Mononuclear cell (primary cell): ENCODE results near the gene XPR1. TPM values are rescaled to one million over a fixed set of nuclear protein-coding genes. Genes with fewer than 3 reads are reported as not detected.

Experiments used
- H3K27me3 ChIP-seq: 2 replicates; pipeline ENCODE4 v1.6.0; 2011; ENCODE audit warnings: low read length, control low read depth; ENCODE audit not compliant: insufficient read depth
- H3K4me1 ChIP-seq: 2 replicates; pipeline ENCODE4 v1.5.1; 2011; ENCODE audit warnings: mild to moderate bottlenecking, low read length, control low read depth; ENCODE audit not compliant: insufficient read depth
- H3K4me3 ChIP-seq: 2 replicates; pipeline ENCODE4 v1.5.1; 2011; ENCODE audit warnings: mild to moderate bottlenecking, low read length, moderate library complexity
- H3K9me3 ChIP-seq: 2 replicates; pipeline ENCODE4 v1.5.1; 2011; ENCODE audit warnings: low read depth, mild to moderate bottlenecking, control low read depth, low read length
- total RNA-seq: library from RNA; depleted of rRNA; stranded (reverse); fragments of >200 nt; gene quantifications from one replicate; pipeline ENCODE4 v1.2.3, GENCODE V29; 2012

Gene XPR1
- total RNA-seq, 1 donor = 19.4 TPM

- Histone ChIP-seq H3K9me3 (no peaks in the 10 kb centered on the region), H3K27me3 (no peaks in the 10 kb centered on the region), H3K4me1 (peaks cover 6% of the 10 kb centered on the region), H3K4me3 (no peak overlapping the region)
Measured at GRCh38 chr1:180939711-180940103, 307.9 kb downstream of the XPR1 start.

Other genes starting within 250 kb of the XPR1 start
- 30.0 TPM for gene ACBD6, start 129.4 kb upstream of the XPR1 start, total RNA-seq
- not detected for gene OVAAL, start 73.1 kb upstream of the XPR1 start, total RNA-seq